ENCODE data around the gene MYG1.
A peak's percentile ranks its signal among the peaks of the same experiment; 100 is the strongest.

MYG1 gene

GRCh38 chr12:53299454-53300180 lies at the start of gene MYG1:
TSS of gene MYG1 (plus strand) at chr12:53299695. CDS start at chr12:53299738, 43 bp downstream.
- peak; percentile 74 for DNase-seq (ENCODE audit: low read depth)

GRCh38 chr12:53251477-53252348 lies 47.8 kb upstream of the MYG1 start:
- peak; percentile 53 for DNase-seq (ENCODE audit: low read depth)

- DNase-seq (ENCODE audit: low read depth), result no peak
These were observed 47.1 kb upstream of the MYG1 start for GRCh38 chr12:53252349-53252916.

- DNase-seq (ENCODE audit: low read depth), result no peak
These were observed 46.2 kb upstream of the MYG1 start for GRCh38 chr12:53253298-53253697.

- no peak for DNase-seq (ENCODE audit: low read depth)
These were observed 44.5 kb upstream of the MYG1 start for GRCh38 chr12:53254816-53255545.

GRCh38 chr12:53255996-53256395 lies 43.5 kb upstream of the MYG1 start:
- no peak for DNase-seq (ENCODE audit: low read depth)

- no peak for DNase-seq (ENCODE audit: low read depth)
These were observed 40.7 kb upstream of the MYG1 start for GRCh38 chr12:53258541-53259539.

GRCh38 chr12:53259891-53260290 lies 39.6 kb upstream of the MYG1 start:
- DNase-seq (ENCODE audit: low read depth), result no peak

GRCh38 chr12:53265783-53266182 lies 33.7 kb upstream of the MYG1 start:
- no peak for DNase-seq (ENCODE audit: low read depth)

GRCh38 chr12:53267306-53267998 lies 32.0 kb upstream of the MYG1 start:
- no peak for DNase-seq (ENCODE audit: low read depth)

GRCh38 chr12:53267999-53268629 lies 31.4 kb upstream of the MYG1 start, which contains the start of gene ESPL1:
TSS of gene ESPL1 (plus strand) at chr12:53268299. CDS start at chr12:53268767, 468 bp downstream.
- peak; percentile 72 for DNase-seq (ENCODE audit: low read depth)

GRCh38 chr12:53268630-53269562 lies 30.6 kb upstream of the MYG1 start:
- DNase-seq (ENCODE audit: low read depth), result no peak

- DNase-seq (ENCODE audit: low read depth), result no peak
These were observed 25.1 kb upstream of the MYG1 start for GRCh38 chr12:53274445-53274844.

- no peak for DNase-seq (ENCODE audit: low read depth)
These were observed 23.0 kb upstream of the MYG1 start for GRCh38 chr12:53276511-53276910.

- no peak for DNase-seq (ENCODE audit: low read depth)
These were observed 21.5 kb upstream of the MYG1 start for GRCh38 chr12:53277981-53278380.

GRCh38 chr12:53279283-53279869 lies 20.1 kb upstream of the MYG1 start:
- no peak for DNase-seq (ENCODE audit: low read depth)

GRCh38 chr12:53279888-53280498 lies 19.5 kb upstream of the MYG1 start:
- DNase-seq (ENCODE audit: low read depth), result no peak

GRCh38 chr12:53286448-53286847 lies 13.0 kb upstream of the MYG1 start:
- no peak for DNase-seq (ENCODE audit: low read depth)
